Heart left ventricle (tissue), 16 donors: Measurements from ENCODE around the gene AMMECR1. TPM values are rescaled to one million over a fixed set of nuclear protein-coding genes. Genes with fewer than 3 reads are reported as not detected.
A peak's percentile ranks its signal among the peaks of the same experiment; 100 is the strongest.

ENCODE experiments used
- ATAC-seq, 4 donors: fragments of 200-7000 bp; cut with Tn5 transposase; one replicate each; pipeline ENCODE4 v1.9.1; 2020 to 2022; ENCODE audit warnings: moderate library complexity in 4 of 4, mild to moderate bottlenecking in 3 of 4, moderate number of reproducible peaks in 1 of 4
- DNase-seq, 5 donors: peaks; one replicate each; pipeline ENCODE4 v3.0.0-alpha.2; 2020
- H3K27ac ChIP-seq, 12 donors: fragments of 200-600 bp; sonication (generic) in 4 of 12; one replicate each; pipeline versions ENCODE4 v1.5.0 to v1.8.0; 2016 to 2022; ENCODE audit warnings: mild to moderate bottlenecking in 2 of 12
- H3K27me3 ChIP-seq, 9 donors: fragments of 200-600 bp; sonication (generic) in 2 of 9; one replicate each; pipeline versions ENCODE4 v1.5.1 to v1.8.0; 2016 to 2022; ENCODE audit warnings: mild to moderate bottlenecking in 3 of 9
- H3K36me3 ChIP-seq, 9 donors: fragments of 200-600 bp; sonication (generic) in 2 of 9; one replicate each; pipeline versions ENCODE4 v1.5.0 to v1.8.0; 2018 to 2022; ENCODE audit warnings: mild to moderate bottlenecking in 2 of 9
- H3K4me1 ChIP-seq, 12 donors: fragments of 200-600 bp; sonication (generic) in 4 of 12; one replicate each; pipeline versions ENCODE4 v1.5.0 to v1.8.0; 2016 to 2022; ENCODE audit warnings: mild to moderate bottlenecking in 3 of 12
- H3K4me3 ChIP-seq, 12 donors: fragments of 200-600 bp; sonication (generic) in 4 of 12; one replicate each; pipeline versions ENCODE4 v1.5.0 to v1.8.0; 2017 to 2022; ENCODE audit warnings: mild to moderate bottlenecking in 9 of 12, moderate library complexity in 4 of 12
- H3K9me3 ChIP-seq, 12 donors: fragments of 200-600 bp; sonication (generic) in 4 of 12; one replicate each; pipeline versions ENCODE4 v1.5.0 to v1.8.0; 2016 to 2022; ENCODE audit warnings: mild to moderate bottlenecking in 1 of 12
- CTCF ChIP-seq, 12 donors: fragments of 200-600 bp; sonication (generic) in 4 of 12; IDR thresholded peaks; one replicate each; pipeline versions ENCODE4 v1.5.0 to v1.8.0; 2018 to 2022; ENCODE audit warnings: antibody characterized with exemption in 12 of 12, mild to moderate bottlenecking in 5 of 12
- POLR2A ChIP-seq, 2 donors: fragments of 450-650 bp; IDR thresholded peaks; one replicate each; pipeline ENCODE4 v1.6.1; 2017; ENCODE audit warnings: antibody characterized with exemption in 2 of 2, mild to moderate bottlenecking in 2 of 2, moderate library complexity in 2 of 2
- WGBS, 4 donors: extraction: QIAGEN DNeasy Blood & Tissue Kit in 2 of 4; methylation state at CpG; one replicate each; pipeline versions ENCODE4 v1.1.5 to v1.1.7; 2013 to 2018; 5-methylcytosine and 5-hydroxymethylcytosine counted together
- intact Hi-C, 10 donors: fragments of 100-400 bp; cut with DNase I; formaldehyde crosslinking; loops; one replicate each; pipeline versions ENCODE4 v1.11.1 to v1.14.2; 2022
- polyA plus RNA-seq, 2 donors: library from polyadenylated mRNA; stranded (reverse); fragments of 200-250 nt; gene quantifications; one replicate each; pipeline ENCODE4 v1.2.3, GENCODE V29; 2013
- total RNA-seq, 9 donors: library from RNA; depleted of rRNA in 2 of 9; stranded (reverse); fragments of >200 nt in 2 of 9; fragmentation: NEBNext Ultra II Directional in 3 of 9; extraction: Animal tissue kit (Norgen Biotek cat#: 25700) in 3 of 9; gene quantifications; one replicate each; pipeline versions ENCODE4 v1.1.0 to v1.2.4, GENCODE V29; 2016 to 2023
- donor health status: ischemic (EF 13 %, LVEDD 7.1; RV severe dilation, severe dysfunction).
- donor health status: healthy with polysubstance abuse.
- donor health status: DM: no; HTN: yes; CAD: no.
- donor health status: DM: no; HTN: no; CAD: no.
- donor health status: ischemic (EF 25% LVEDD 6.9; RV normal size, moderate dysfunction).
- donor health status: ischemic (EF 25% LVEDD 5.7; RV mildly dilated, moderate dysfunction).
- donor health status: healthy.
- donor health status: DM: yes; HTN: yes; CAD: no.
- donor health status: ischemic (EF 35%, LVEDD 5.7; RV mildly dilated, moderate dysfunction).
- donor health status: nonischemic (EF 11% LVEDD 7.7; RV severe dilation, severe dysfunction).
- donor health status: DM: yes; HTN: yes; CAD: no.
- donor health status: PGD.
- donor health status: ischemic (EF 29% LVEDD 5.4; RV normal size, mild dysfunction).
- donor health status: nonischemic (EF 23%, LVEDD 6.1; RV moderate dilation, normal function).

Gene AMMECR1
- total and polyA plus RNA-seq, 11 donors = 0.56 to 4.1 (median 1.1) TPM

- intact Hi-C loops = no loop called here
- H3K9me3 ChIP-seq = peaks cover 0 to 5% (median 0%) of the 10 kb centered on the region in 12 donors
- no peaks in the 10 kb centered on the region for H3K36me3 ChIP-seq
- 46 to 87% (median 78%) methylated on average over 2 of the region's 2 CpGs for WGBS, 4 donors
- no peak overlapping the region for H3K27ac ChIP-seq
- TF ChIP-seq CTCF (IDR thresholded peaks at IDR 0.05) (no peak), POLR2A (IDR thresholded peaks at IDR 0.05) (no peak)
- H3K4me3 ChIP-seq = no peak overlapping the region
- ATAC-seq (no peak), DNase-seq (no peak)
- H3K4me1 ChIP-seq = peaks cover 0 to 14% (median 3%) of the 10 kb centered on the region in 12 donors
- H3K27me3 ChIP-seq = peaks cover 0 to 12% (median 0%) of the 10 kb centered on the region in 9 donors
Observed at GRCh38 chrX:110181459-110182137, 136.3 kb downstream of the AMMECR1 start.

GRCh38 chrX:110180928-110181310 is 137.0 kb downstream of the AMMECR1 start:
- peaks cover 0 to 12% (median 0%) of the 10 kb centered on the region in 9 donors for H3K27me3 ChIP-seq
- 52 to 74% (median 59%) methylated on average over 6 of the region's 6 CpGs for WGBS, 4 donors
- H3K4me3 ChIP-seq = no peak overlapping the region
- TF ChIP-seq CTCF (IDR thresholded peaks at IDR 0.05) (no peak), POLR2A (IDR thresholded peaks at IDR 0.05) (no peak)
- H3K4me1 ChIP-seq = peaks cover 0 to 20% (median 3%) of the 10 kb centered on the region in 12 donors
- no peaks in the 10 kb centered on the region for H3K9me3 ChIP-seq
- ATAC-seq (no peak), DNase-seq (no peak)
- H3K36me3 ChIP-seq = no peaks in the 10 kb centered on the region
- no peak overlapping the region for H3K27ac ChIP-seq
- intact Hi-C loops = no loop called here

GRCh38 chrX:110180176-110180927 is 137.5 kb downstream of the AMMECR1 start:
- Histone ChIP-seq H3K36me3 (no peaks in the 10 kb centered on the region), H3K4me1 (peaks cover 0 to 26% (median 3%) of the 10 kb centered on the region in 12 donors), H3K9me3 (no peaks in the 10 kb centered on the region), H3K27me3 (peaks cover 0 to 12% (median 0%) of the 10 kb centered on the region in 9 donors), H3K27ac (no peak overlapping the region), H3K4me3 (no peak overlapping the region)
- TF ChIP-seq POLR2A (IDR thresholded peaks at IDR 0.05) (no peak), CTCF (IDR thresholded peaks at IDR 0.05) (no peak)
- WGBS, 4 donors = 50 to 79% (median 68%) methylated on average over 5 of the region's 5 CpGs
- DNase-seq = peak in 2 of 5 donors; percentile 21 to 40
- peak; percentile 63 to 87 (median 83) for ATAC-seq
- intact Hi-C loops = no loop called here

GRCh38 chrX:110178179-110178865 is 139.6 kb downstream of the AMMECR1 start:
- TF ChIP-seq POLR2A (IDR thresholded peaks at IDR 0.05) (no peak), CTCF (IDR thresholded peaks at IDR 0.05) (no peak)
- DNase-seq = no peak
- Histone ChIP-seq H3K36me3 (no peaks in the 10 kb centered on the region), H3K27ac (no peak overlapping the region), H3K4me1 (peaks cover 0 to 32% (median 5%) of the 10 kb centered on the region in 12 donors), H3K27me3 (peaks cover 0 to 3% (median 0%) of the 10 kb centered on the region in 9 donors), H3K4me3 (no peak overlapping the region), H3K9me3 (no peaks in the 10 kb centered on the region)
- no peak for ATAC-seq
- WGBS, 4 donors = 77 to 80% (median 78%) methylated on average over 5 of the region's 5 CpGs
- intact Hi-C loops = loop anchor here in 4 of 10 donors (5.0 to 10.0 kb wide), 3 partner anchors 136 to 156 kb away; partner anchors contain the start of gene AMMECR1 (in 3 of the 4)
